ENCODE results near the gene FKBP14.

- TF ChIP-seq POLR2AphosphoS5 (IDR thresholded peaks at IDR 0.05; ENCODE audit: low read depth, low read length) (no peak), CBX5 (IDR thresholded peaks at IDR 0.05; ENCODE audit: low read depth, low read length) (no peak), SIRT6 (IDR thresholded peaks at IDR 0.05; ENCODE audit: low read length) (no peak), CTCF (IDR thresholded peaks at IDR 0.05; ENCODE audit: control extremely low read depth in 1 of 3, insufficient read depth in 1 of 3, low read depth in 1 of 3, low read length in 3 of 3) (no peak), POLR2A (IDR thresholded peaks at IDR 0.05; ENCODE audit: control extremely low read depth in 1 of 2, low read depth in 2 of 2, low read length in 2 of 2) (no peak), TCF12 (IDR thresholded peaks at IDR 0.05; ENCODE audit: low read depth, low read length) (no peak), TAF1 (IDR thresholded peaks at IDR 0.05; ENCODE audit: low read depth, low read length) (no peak)
Measured at GRCh38 chr7:29990931-29991330, 35.6 kb downstream of the FKBP14 start.

Measured in H1 (cell line).